ENCODE measurements around the gene SBNO2.

SBNO2 gene

GRCh38 chr19:1167687-1168571 lies 6.1 kb downstream of the SBNO2 start:
- no peak for DNase-seq

- DNase-seq = no peak
Observed at GRCh38 chr19:1166872-1167573, 7.0 kb downstream of the SBNO2 start.

GRCh38 chr19:1164684-1165531 lies 9.2 kb downstream of the SBNO2 start:
- DNase-seq = no peak

GRCh38 chr19:1163934-1164683 lies 10.0 kb downstream of the SBNO2 start:
- DNase-seq = no peak

GRCh38 chr19:1163283-1163933 lies 10.7 kb downstream of the SBNO2 start:
- no peak for DNase-seq

GRCh38 chr19:1162404-1163282 lies 11.4 kb downstream of the SBNO2 start:
- no peak for DNase-seq

GRCh38 chr19:1161716-1162115 lies 12.4 kb downstream of the SBNO2 start:
- DNase-seq = no peak

GRCh38 chr19:1159864-1160595 lies 14.0 kb downstream of the SBNO2 start:
- DNase-seq = no peak

- DNase-seq = no peak
Observed at GRCh38 chr19:1158885-1159448, 15.1 kb downstream of the SBNO2 start.

- no peak for DNase-seq
Observed at GRCh38 chr19:1157931-1158884, 15.9 kb downstream of the SBNO2 start.

GRCh38 chr19:1156830-1157615 lies 17.0 kb downstream of the SBNO2 start:
- DNase-seq = no peak

GRCh38 chr19:1156305-1156801 lies 17.7 kb downstream of the SBNO2 start:
- DNase-seq = no peak

GRCh38 chr19:1155352-1156304 lies 18.4 kb downstream of the SBNO2 start:
- no peak for DNase-seq

GRCh38 chr19:1154731-1155351 lies 19.2 kb downstream of the SBNO2 start:
- no peak for DNase-seq

GRCh38 chr19:1153891-1154730 lies 20.0 kb downstream of the SBNO2 start:
- DNase-seq = no peak
